C4-2B (cell line): Measurements from ENCODE around the gene TRIO.

Source experiments
- CTCF ChIP-seq: fragments of 450-650 bp; conservative IDR thresholded peaks from 2 replicates; pipeline ENCODE4 v1.5.1; 2017; ENCODE audit warnings: mild to moderate bottlenecking
- ZFX ChIP-seq: fragments of 450-650 bp; IDR thresholded peaks from 2 replicates; pipeline ENCODE4 v1.6.1; 2017

GRCh38 chr5:14327624-14328023 is 184.5 kb downstream of the TRIO start:
- TF ChIP-seq CTCF (no peak), ZFX (no peak)
